Activated CD4-positive, alpha-beta T cell treated with anti-CD3 and anti-CD28 coated beads, Interleukin-2, amount 50 U/mL, for 4 hours (primary cell): ENCODE measurements around the gene FLT3LG.

Experiments
- DNase-seq, 2 experiments: peaks; one replicate each; pipeline ENCODE4 v3.0.0-alpha.2; 2020

The FLT3LG gene

DNA sequence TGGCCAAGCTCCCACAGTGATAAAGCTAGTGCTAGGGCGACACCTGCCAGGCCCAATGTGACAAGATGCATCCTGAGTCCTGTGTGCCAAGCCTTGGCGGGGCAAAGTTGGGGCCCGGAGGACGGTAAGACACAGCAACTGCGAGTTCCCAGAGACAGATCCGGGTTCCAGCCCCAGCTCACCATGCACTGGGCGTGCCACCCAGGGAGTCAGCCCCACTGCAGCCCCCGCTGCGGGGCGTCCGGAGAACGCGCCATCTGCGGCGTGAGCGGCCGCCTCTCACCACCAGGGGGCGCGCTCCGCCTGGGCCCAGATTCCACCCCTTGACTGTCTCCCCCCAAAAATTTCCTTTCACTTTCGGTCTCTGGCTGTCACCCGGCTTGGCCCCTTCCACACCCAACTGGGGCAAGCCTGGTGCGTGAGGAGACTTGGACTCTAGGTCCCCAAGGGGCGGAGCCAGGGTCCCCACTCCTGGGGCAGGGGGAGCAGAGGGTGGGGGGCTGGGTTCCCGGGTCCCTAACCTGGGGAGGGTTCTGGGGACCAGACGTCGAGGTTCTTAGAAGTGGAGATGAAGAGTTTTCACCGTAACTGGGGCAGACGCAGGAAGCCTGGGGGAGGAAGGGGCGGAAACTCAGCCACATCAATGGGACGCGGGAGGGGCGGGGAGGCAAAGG is at the start of gene FLT3LG:
Gene FLT3LG, plus strand, starts transcription at position 348 of the 674 bp plus-strand sequence. CDS start 425 bp downstream, outside the sequence.
- DNase-seq = peak; percentile 89 to 92

GRCh38 chr19:49425178-49425577 is 48.8 kb upstream of the FLT3LG start, which contains the start of gene GFY:
Gene GFY, plus strand, starts transcription at chr19:49425388. Its CDS starts 1,043 bp downstream, at chr19:49426431.
- DNase-seq = no peak

GRCh38 chr19:49425922-49426592 is 48.0 kb upstream of the FLT3LG start:
- no peak for DNase-seq

- no peak for DNase-seq
Observed at GRCh38 chr19:49427339-49427738, 46.7 kb upstream of the FLT3LG start.

GRCh38 chr19:49427855-49428546 is 46.0 kb upstream of the FLT3LG start:
- no peak for DNase-seq

DNA sequence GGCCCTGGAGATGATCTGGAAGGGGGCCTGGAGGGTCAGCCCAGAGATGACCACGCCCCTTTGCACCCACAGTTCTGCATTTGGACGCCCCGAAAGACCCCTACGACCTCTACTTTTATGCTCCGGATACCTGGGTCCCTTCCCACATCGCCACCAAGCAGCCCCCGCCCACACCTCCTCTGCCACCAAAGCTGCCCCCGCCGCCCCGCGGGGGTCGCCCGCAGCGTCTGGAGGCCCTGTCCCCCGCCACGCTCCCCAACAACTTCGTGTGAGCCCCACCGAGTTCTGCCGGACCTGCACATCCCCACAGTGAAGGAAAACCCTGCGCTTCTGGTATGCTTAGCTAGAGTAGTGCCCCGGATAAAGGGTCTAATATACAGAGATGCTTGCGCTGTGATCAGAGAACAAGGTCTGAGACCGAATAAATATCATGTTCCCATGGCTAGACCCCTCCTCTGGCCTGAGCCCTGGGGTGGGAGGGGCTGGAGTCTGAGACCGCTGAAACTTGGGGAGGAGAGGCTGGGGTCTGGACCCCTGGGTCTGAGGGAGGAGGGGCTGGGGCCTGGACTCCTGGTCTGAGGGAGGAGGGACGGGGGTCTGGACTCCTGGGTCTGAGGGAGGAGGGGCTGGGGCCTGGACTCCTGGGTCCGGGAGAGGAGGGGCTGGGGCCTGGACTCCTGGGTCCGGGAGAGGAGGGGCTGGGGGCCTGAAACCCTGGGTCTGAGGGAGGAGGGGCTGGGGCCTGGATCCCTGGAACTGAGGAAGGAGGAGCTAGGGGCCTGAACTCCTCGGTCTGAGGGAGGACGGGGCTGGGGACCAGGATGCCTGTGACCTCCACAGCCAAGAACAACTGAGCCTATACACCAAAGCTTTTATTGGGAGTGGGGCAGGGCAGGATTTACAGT is 45.2 kb upstream of the FLT3LG start:
- DNase-seq = no peak

- DNase-seq = no peak
Observed at GRCh38 chr19:49430172-49430677, 43.8 kb upstream of the FLT3LG start.

DNA sequence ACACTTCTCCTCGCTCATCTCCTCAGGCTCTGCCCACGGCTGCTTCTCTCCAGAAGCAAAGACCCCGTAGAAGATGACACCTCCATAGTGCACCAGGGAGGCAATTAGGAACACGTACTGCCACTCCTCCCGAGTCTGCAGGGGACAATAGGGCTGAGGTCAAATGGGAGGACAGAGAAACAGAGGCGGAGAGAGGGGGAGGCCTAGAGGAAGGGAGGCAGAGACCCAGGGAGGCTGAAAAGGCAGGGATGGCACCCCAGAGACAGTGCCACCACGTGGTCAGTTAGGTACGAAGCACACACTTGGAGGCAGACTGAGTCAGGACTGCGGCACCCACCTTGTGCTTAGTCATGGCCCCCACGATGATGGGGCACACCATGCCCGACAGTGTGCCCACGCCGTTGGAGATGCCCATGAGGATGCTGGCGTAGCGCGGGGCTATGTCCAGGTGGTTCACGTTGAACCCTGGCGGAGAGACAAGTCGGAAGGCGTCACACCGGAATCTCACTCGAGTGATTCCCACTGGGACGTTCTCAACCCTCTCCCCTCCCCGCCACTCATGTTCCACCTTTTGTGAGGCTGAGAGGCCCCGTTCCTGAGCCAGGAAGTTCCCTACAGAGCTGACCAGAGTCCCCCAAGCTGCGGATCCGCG is 43.2 kb upstream of the FLT3LG start:
- DNase-seq = peak in 1 of 2 experiments; percentile 32

DNA sequence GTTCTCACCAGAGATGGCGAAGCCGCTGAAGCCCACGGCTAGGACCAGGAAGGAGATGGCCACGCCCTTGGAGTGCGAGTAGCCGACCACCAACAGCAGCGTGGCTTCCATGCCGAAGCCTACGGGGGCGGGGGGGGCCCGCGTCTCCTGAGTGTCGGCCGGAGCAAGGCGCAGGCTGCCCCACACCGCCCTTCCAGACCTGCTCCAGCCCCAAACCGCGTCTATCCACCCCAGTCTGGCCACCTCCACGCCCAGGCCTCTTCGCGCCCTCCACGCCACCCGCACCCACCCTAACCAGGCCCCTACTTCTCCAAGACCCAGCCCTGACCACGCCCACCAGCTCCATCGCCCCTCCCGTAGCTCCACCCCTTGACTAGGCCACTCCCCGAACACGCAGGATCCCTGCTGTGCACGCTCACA is 42.7 kb upstream of the FLT3LG start:
- DNase-seq = no peak

GRCh38 chr19:49432141-49433073 is 41.6 kb upstream of the FLT3LG start:
- DNase-seq = no peak

DNA sequence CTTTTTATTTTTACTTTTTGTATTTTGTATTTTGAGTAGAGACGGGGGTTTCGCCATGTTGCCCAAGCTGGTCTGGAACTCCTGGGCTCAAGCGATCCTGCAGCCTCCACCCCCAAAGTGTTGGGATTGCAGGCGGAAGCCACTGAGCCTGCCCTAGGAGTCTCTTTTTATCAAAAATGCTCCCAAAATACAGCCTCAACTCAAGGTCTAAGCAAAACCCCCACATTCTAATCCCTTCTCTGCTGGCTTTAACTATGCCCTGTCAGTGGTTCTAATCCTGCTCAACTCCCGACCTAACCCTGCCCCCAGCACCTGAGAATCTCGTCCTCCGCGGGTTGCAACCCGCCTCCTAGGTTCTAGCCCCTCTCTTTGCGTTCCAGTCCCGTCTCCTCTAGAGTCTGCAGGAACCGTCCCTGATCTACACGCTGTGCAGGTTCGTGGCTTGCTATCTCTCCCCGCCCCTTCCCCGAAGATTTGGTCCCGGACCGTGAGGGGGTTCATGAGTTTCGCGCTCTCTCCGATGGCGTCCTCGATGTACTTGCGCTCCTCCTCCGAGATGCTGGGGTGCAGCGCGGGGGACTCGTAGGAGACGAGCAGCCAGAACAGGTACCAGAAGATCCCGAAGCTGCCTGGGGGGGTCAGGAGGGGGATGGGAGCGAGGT is 40.6 kb upstream of the FLT3LG start:
- DNase-seq = no peak

DNA sequence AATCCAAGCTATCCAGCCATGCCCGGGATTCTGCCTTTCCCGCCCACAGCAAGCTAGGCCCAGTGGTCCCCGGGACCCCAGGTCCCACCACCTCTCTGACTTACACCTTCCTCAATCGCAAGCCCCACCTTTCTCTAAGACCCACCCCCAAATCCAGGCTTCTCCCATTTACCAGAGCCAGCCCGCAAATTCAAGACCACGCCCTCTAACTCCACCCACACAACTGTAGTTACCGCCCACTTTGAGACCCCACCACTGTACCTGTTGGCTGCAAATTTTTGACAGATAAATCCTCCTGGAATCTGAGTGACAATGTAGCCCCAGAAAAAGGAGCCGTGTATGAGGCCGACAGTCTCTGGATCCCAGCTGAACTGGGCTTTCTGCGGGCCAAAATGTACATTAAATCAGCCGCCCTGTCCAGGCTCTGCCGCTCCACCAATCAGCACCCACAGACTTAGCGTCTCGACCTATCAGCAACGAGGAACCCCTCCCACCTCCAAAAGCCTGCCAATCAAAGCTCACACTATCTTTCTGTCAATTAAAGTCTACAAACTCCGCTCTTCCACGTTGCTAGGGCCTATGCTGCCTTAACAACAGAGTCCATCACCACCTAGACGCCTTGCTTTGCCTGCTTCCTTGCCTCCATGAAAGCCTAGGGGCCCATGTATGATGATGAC is 39.0 kb upstream of the FLT3LG start:
- DNase-seq = no peak

GRCh38 chr19:49435670-49436069 is 38.3 kb upstream of the FLT3LG start:
- DNase-seq = no peak

- DNase-seq = peak; percentile 35 to 48
Observed at GRCh38 chr19:49436381-49437017, 37.5 kb upstream of the FLT3LG start.

DNA sequence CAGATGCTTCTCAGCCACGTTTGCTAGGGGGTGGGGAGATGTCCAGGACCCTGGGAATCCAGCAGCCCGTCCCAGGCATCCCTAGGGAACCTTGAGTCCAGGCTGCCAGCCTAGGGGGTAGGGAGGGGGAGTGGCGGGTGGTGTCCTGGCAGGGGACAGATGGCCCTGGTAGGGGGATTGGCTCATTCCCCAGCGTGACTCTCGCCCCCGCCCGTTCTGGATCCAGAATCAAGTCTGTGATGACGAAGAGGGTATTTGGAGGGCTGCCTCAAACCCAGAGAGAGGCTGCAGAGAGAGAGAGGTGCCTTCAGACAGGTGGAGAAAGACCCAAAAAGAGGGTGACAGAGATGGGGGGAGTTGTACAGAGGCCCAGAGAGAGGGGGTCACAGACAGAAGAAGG is 36.8 kb upstream of the FLT3LG start:
- no peak for DNase-seq

DNA sequence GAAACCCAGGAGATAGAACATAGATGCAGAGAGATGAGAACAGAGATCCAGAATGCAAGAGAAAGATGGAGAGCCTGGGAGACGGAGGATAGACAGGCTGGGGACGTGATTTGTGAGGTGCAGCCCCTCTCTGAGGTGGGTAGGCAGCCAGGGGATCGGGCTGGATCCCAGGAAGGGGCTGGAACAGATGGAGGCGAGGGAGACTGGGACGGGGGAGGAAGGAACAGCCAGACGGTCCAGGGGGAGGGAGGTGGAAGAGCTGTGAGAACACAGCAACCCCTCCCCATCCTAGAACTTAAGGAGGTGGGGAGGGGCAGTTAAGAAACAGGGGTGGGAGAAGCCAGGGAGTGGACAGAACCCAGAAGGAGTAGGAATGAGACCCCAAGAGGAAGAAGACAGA is 35.8 kb upstream of the FLT3LG start:
- DNase-seq = no peak

- no peak for DNase-seq
Observed at GRCh38 chr19:49439836-49440235, 34.2 kb upstream of the FLT3LG start.

GRCh38 chr19:49440439-49441209 is 33.4 kb upstream of the FLT3LG start:
- no peak for DNase-seq
